Central memory CD4-positive, alpha-beta T cell (primary cell): Measurements from ENCODE around the gene FAM50A.
A peak's percentile ranks its signal among the peaks of the same experiment; 100 is the strongest.
"Not testable (repeated sequence)": the region's sequence is repeated elsewhere in the genome, so short reads cannot be mapped to it uniquely, and the experiment has no call there.

ENCODE experiments used
- DNase-seq: peaks from one replicate; pipeline ENCODE4 v3.0.0; 2022

FAM50A gene

DNA sequence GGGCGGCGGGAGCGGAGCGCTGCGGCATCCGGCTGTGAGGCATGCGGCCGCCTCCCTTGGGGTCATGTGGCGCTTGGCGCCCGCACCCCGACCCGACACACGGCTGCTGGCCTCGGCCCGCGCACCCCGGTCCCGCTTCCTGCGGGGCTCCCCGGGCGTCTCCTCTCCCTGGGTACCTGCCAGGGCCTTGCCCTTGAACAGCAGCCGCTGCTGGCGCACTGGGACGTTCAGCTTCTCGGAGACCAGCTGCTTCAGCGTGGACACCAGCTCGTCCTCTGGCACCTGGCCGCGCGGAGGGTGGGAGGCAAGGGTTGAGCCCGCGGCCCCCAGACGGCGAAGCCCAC is 42.1 kb downstream of the FAM50A start:
- DNase-seq, result peak; percentile 32

DNA sequence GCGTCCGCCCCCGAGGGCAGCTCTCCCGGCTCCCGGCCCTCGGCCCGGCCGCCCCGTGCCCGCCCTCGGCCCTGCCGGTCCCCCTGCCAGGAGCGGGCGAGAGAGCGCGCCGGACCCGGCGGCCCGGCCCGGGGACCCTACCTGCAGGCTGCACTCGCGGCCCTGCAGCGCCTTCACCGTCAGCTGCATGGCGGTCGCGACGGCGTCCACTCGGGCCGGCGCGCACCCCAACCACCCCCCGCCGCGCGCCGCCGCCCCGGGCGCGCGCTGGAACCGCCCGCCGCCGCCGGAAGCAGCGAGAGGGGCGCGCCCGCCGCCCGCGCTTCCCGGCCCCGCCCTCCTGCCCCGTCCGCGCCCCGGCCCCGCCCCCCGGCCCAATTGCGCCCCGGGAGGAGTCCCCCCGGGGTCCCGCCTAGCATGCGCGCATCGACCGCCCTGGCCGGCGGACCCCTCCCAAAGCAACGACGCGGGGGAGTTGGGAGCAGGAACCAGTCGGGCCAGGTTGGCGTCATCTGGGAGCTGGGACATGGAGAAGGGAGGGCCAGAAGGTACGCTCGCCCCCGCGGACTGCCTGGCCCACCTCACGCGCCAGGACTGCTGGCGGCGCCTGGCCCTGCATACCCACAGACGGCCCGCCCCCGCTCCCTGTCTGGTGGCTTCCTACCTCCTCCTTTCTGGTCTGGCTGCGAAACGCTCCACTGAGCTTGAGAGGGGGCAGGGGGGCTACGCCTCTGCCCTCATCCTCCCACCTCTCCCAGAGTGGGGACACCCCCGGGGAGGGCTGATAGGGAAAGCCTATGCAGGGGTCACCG is 42.7 kb downstream of the FAM50A start, which contains the start of gene UBL4A:
Gene UBL4A (minus strand): TSS at position 220 of the 812 bp plus-strand sequence. CDS start 31 bp downstream, at position 189.
- DNase-seq, result peak; percentile 38

DNA sequence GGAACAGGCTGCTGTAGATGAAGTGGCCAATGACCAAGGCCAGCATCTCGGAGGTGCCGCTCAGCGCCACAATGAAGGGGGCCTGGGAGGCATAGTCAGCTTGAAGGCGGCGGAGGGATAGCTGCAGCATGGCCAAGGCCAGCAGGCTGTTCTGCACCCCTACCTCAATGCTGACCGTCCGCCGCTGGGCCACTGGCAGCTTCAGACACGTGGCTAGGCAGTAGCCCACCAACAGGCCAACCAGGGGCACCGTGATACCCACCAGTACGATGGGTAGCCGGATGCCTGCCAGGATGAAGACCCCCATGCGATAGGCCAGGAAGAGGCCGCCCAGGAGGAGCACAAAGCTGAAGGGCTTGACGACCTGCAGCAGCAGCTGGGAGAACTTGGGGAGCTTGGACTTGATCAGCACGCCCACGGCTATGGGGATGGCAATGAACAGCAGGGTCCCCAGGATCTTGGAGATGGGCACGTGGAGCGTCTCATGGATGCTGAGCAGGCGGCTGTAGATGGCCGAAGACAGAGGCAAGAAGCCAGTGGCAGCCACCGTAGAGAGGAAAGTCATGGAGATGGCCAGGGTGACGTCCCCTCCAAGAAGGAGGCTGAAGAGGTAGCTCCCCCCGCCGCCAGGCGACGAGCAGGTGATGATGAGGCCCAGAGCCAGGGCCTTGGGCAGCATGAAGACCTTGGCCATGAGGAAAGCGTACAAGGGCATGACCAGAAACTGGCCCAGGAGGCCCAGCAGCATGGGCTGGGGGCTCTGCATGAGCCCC is 43.8 kb downstream of the FAM50A start:
- no peak for DNase-seq

DNA sequence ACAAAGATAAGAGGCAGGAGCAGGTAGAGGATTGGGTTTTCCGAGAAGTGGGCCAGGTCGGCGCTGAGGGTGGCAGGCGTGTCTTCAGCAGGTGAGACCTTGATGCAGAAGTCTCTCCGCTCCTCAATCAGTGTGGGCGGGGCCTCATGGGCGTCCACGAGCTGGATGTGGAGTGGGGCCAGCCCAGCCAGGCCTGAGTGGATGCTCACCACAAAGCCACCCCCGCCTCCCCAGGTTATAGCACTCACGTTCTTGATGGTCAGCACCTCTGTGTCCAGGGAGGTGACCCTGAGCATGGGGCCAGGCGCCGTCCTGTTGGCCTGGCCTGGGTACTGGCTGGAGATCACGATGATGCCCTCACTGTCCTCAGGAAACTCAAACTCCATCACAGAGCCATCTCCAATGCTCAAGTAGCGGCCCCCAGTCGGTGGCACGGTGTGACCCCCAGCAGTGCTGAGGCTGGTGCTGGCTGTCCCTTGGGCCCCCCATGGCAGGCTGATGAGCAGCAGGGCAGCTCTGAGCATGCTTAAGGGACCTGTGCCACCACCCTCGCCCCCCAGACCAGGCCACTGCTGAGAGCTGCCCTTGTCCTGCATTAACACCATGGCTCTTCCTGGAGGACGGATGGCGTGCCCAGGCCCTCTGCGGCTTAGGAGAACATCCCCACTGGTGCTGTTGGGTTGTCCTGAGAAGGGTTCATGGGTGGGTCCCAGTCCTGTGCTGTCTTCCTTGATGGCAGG is 44.6 kb downstream of the FAM50A start:
- DNase-seq, result no peak

DNA sequence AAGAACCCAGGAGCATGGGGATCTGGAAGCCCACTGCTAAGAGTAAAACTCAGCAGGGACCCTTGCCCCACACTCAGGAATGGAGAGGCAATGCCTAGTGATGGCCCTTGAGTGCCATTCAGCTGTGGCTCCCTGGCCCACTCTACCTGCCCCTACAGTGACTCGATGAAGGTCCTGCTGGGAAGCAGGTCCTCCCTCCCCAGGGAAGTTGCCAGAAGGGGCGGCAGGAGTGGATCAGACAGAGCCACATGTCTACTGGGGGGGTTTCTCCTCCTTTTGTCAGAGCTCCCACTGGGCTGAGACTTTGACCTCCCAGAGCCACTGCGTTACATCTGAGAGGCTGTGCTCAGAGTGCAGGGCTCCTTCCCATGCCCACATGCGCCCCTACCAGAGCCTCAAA is 45.2 kb downstream of the FAM50A start:
- DNase-seq, result no peak

DNA sequence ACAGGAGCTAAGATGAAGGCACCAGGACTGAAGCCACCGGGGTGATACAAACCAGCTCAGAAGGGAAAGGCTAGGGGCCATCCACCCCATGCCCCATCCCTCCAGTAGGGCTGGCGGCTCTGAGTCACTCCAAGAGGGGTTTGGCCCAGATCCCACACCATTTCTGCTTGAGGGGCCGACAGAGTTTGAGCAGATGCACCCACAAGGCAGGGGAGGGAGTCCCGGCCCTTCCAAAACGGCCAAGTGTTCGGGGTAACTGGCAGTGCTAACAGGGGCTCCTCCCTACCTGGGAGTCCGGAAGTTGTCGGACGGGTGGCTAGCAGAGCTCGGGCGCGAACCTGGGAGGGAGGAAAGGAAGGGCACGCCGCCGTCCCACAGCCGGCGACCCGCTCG is 46.1 kb downstream of the FAM50A start:
- DNase-seq, result no peak

DNA sequence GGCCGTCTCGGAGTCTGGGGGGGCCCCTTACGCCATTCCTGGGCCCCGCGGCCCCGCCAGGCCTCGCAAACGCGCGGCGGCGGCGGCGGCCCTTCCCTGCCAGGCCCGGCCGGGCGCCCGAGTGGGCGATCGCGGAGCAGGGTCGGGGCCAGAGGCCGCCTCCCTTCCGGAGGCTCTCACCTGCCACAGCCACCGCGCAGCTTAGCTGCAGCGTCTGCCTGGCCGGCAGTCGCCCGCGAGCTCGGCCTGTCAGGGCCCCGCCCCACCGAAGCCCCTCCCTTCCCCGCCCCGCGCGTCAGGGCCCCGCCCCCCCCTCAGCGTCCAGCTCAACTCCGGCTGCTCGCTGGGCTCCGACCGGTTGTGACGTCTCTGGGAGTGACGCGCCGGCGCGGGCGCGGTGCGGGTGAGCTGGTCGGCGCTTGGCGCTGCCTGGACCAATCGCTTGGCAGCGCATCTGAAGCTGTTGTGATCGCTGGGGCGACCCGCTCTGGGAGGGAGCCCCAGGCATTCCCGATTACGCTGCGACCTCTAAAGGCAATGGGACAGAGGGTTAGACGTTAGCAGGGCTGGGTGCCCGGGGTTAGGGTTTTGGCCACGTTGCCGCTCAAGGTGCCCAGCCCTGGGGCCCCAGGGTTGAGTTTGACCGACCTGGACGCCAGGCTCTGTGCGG is 46.6 kb downstream of the FAM50A start, which contains the start of gene SLC10A3:
Gene SLC10A3 (minus strand): TSS at position 216 of the 670 bp plus-strand sequence. CDS start 1,689 bp downstream, outside the sequence.
- DNase-seq, result peak; percentile 86

DNA sequence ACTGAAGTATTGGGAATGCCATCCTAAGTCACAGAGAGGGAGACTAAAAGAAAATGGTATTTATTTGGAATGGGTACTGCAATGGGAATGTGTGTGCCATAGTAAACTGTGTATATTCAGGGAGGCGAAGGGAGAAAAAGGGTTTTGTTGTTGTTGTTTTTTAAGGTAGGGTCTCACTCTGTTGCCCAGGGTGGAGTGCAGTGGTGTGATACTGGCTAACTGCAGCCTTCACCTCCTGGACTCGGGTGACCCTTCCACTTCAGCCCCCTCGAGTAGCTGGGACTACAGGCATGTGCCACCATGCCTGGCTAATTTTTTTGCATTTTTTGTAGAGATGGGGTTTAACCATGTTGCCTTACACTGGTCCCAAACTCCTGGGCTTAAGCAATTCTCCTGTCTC is 50.8 kb downstream of the FAM50A start:
- DNase-seq, result no peak

DNA sequence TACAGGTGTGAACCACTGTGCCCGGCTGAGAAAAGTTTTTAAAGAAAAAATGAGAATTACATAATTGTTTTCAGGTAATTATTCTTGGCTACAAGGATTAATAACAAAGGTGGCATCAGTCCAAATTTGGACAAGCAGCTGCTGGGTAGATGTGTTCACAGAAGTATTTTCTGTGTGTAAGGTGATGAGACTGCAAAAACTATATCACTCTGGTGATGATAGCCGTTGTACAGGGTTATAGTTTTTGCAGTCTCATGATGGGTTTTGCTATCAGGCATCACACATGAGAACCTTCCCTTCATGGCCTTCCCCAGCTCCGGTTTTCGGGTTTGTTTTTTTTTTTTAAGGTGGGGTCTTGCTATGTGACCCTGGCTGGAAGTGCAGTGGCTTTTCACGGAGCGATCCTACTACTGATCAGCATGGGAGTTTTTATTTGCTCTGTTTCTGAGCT is 51.6 kb downstream of the FAM50A start:
- no peak for DNase-seq

DNA sequence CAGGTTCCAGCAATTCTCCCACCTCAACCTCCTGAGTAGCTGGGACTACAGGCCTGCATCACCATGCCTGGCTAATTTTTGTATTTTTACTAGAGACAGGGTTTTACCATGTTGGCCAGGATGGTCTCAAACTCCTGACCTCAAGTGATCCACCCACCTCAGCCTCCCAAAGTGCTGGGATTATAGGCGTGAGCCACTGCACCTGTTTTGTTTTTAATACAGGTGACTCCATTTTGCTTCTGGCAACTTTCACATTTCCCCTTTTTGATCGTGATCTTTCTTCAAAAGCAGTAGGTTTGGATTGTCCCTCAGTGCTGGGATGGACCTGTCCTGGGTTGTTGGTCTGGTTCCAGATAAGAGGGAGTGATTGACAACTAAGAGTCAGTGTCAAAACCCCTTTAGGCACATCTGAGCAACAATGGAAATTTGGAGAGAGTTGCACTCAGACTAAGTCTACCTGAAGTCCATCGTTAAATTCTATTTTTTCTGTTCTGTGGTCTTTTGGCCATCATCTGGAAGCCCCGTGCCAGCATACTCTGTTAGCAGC is 52.7 kb downstream of the FAM50A start:
- not testable (repeated sequence) for DNase-seq
